Upper lobe of left lung (tissue), 4 donors: Measurements from ENCODE around the gene TNKS1BP1.

ENCODE experiments used
- POLR2A ChIP-seq, 4 donors: fragments of 450-650 bp; IDR thresholded peaks; one replicate each; pipeline ENCODE4 v1.5.1; 2016 to 2017; ENCODE audit warnings: antibody characterized with exemption in 4 of 4, mild to moderate bottlenecking in 2 of 4
- TF ChIP-seq, protein P1 (sequence below), 6 experiments: fragments of 450-650 bp in 4 of 6; fragments of 200-600 bp in 2 of 6; sonication (generic) in 2 of 6; IDR thresholded peaks; one replicate each; pipeline ENCODE4 v1.5.1; 2016 to 2019; ENCODE audit warnings: antibody characterized with exemption in 6 of 6

DNA sequence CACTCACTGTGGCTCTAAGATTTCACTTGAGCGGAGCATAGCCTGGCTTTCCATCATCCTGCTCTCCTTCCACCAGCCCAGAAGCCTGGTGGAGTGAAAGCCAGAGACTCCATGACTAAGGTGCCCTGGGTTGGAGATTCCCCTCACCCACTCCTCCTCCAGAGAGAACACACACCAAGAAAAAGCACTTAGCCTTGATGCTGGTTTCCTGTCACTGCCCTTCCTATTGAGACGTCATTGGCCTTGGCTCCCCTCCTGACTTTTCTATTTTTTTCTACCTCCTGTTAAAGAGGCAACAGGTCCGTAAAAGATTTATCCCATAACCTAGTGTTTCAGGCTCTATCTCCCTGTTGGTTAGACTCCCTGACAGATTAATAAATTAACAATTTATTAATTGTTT, 49.2 kb downstream of the TNKS1BP1 start:
- TF ChIP-seq POLR2A (IDR thresholded peaks at IDR 0.05): no peak
- TF ChIP-seq, protein P1, sequence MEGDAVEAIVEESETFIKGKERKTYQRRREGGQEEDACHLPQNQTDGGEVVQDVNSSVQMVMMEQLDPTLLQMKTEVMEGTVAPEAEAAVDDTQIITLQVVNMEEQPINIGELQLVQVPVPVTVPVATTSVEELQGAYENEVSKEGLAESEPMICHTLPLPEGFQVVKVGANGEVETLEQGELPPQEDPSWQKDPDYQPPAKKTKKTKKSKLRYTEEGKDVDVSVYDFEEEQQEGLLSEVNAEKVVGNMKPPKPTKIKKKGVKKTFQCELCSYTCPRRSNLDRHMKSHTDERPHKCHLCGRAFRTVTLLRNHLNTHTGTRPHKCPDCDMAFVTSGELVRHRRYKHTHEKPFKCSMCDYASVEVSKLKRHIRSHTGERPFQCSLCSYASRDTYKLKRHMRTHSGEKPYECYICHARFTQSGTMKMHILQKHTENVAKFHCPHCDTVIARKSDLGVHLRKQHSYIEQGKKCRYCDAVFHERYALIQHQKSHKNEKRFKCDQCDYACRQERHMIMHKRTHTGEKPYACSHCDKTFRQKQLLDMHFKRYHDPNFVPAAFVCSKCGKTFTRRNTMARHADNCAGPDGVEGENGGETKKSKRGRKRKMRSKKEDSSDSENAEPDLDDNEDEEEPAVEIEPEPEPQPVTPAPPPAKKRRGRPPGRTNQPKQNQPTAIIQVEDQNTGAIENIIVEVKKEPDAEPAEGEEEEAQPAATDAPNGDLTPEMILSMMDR (IDR thresholded peaks at IDR 0.05): no peak
